Activated CD4-positive, alpha-beta T cell treated with anti-CD3 and anti-CD28 coated beads, Interleukin-2, amount 10 ng/mL, durations not matched to agents 7 days and 5 days (primary cell): ENCODE measurements around the gene IGFALS. TPM values are rescaled to one million over a fixed set of nuclear protein-coding genes. Genes with fewer than 3 reads are reported as not detected.
A peak's percentile ranks its signal among the peaks of the same experiment; 100 is the strongest.

Source experiments
- CTCF ChIA-PET: fragments of 350-600 bp; sonication (Branson Sonifier 250); formaldehyde crosslinking; loops from one replicate; lab custom pipeline; 2021; ENCODE audit warnings: antibody characterized with exemption; lab: Charles Lee
- POLR2A ChIA-PET: fragments of 350-600 bp; sonication (Branson Sonifier 250); formaldehyde crosslinking; loops from one replicate; lab custom pipeline; 2021; ENCODE audit warnings: antibody characterized with exemption; lab: Charles Lee
- DNase-seq: peaks from one replicate; pipeline ENCODE4 v3.0.0-alpha.2; 2020
- H3K27ac Mint-ChIP-seq: one replicate; pipeline ENCODE4 v1.8.0; 2021; ENCODE audit warnings: mild to moderate bottlenecking, moderate library complexity, mixed read lengths
- H3K27me3 Mint-ChIP-seq: one replicate; pipeline ENCODE4 v1.8.0; 2021; ENCODE audit warnings: mixed read lengths
- H3K36me3 Mint-ChIP-seq: one replicate; pipeline ENCODE4 v1.8.0; 2021; ENCODE audit warnings: low read depth, mixed read lengths
- H3K4me1 Mint-ChIP-seq: one replicate; pipeline ENCODE4 v1.8.0; 2021; ENCODE audit warnings: mixed read lengths
- H3K4me3 Mint-ChIP-seq: one replicate; pipeline ENCODE4 v1.8.0; 2021; ENCODE audit warnings: mild to moderate bottlenecking, moderate library complexity, mixed read lengths
- H3K9me3 Mint-ChIP-seq: one replicate; pipeline ENCODE4 v1.8.0; 2021; ENCODE audit warnings: mixed read lengths
- total RNA-seq, 2 experiments: library from RNA; stranded (reverse); gene quantifications; one replicate each; pipeline ENCODE4 v1.2.3, GENCODE V29; 2021

The IGFALS gene
- total RNA-seq, 2 experiments from 2014 or later: 0.15 TPM; not detected in 1

DNA sequence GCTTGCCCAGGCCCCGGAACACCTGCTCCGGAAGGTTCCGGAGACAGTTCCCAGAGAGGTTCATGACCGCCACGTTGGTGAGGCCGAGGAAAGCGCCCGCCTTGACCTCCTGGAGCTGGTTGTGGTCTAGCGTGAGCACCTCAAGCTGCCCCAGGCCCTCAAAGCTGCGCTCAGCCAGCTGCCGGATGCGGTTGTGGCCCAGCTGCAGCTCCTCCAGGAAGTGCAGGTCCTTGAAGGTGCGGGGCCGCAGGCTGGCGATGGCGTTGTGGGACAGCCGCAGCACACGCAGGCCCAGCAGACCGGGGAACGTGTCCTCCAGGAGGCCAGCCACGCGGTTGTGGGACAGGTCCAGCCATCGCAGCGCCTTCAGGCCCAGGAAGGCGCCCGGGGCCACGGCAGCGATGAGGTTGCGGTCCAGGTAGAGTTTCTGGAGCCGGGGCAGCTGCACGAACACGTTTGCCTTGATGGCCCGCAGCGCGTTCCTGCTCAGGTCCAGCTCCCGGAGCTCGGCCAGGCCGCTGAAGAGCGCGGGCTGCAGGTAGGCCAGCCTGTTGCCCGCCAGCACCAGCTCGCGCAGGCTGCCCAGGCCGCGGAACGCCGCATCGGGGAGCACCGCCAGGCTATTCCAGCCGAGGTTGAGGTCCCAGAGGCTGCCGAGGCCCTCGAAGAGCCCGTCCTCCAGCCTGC, 2.1 kb downstream of the IGFALS start:
- ChIA-PET POLR2A (no interaction called here), CTCF (interaction anchor here (1.5 kb wide), 1 partner anchor 9 kb away, joined by 6 read pairs; the partner anchor contains the start of genes NUBP2 and SPSB3)
- DNase-seq: no peak
- Mint-ChIP-seq H3K4me3 (no peak overlapping the region), H3K27ac (no peak overlapping the region), H3K4me1 (no peaks in the 10 kb centered on the region), H3K36me3 (peaks cover 4% of the 10 kb centered on the region), H3K9me3 (no peaks in the 10 kb centered on the region), H3K27me3 (no peaks in the 10 kb centered on the region)

DNA sequence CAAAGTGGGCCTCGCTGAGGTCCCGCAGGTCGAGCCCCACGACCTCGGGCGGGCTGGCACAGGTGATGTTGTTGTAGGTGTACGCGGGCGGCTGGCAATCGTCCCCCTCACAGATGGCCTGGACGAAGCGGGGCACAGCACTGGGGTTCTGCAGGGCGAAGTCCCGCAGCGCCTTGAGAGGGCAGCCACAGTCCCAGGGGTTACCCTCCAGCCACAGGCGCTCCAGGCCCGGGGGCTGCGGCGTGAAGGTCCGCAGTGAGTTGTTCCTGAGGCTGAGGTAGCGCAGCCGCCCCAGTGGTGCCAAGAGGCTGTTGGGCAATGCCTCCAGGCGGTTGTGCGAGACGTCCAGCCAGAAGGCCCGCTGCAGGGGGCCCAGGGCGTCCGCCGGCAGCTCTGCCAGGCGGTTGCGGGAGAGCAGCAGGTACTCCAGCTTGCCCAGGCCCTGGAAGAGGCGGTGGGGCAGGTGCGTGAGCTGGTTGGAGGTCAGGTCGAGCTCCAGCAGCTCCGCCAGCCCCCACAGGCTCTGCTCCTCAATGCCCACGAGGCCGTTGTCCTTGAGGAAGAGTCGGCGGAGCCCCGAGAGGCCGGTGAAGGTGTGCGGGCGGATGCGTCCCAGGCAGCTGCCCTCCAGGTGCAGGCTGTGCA, 2.8 kb downstream of the IGFALS start:
- no peaks in the 10 kb centered on the region for H3K4me1 Mint-ChIP-seq
- ChIA-PET POLR2A (no interaction called here), CTCF (interaction anchor here (1.5 kb wide), 1 partner anchor 8 kb away, joined by 6 read pairs; the partner anchor contains the start of genes NUBP2 and SPSB3)
- no peaks in the 10 kb centered on the region for H3K9me3 Mint-ChIP-seq
- no peak for DNase-seq
- no peaks in the 10 kb centered on the region for H3K27me3 Mint-ChIP-seq
- H3K27ac Mint-ChIP-seq: no peak overlapping the region
- H3K36me3 Mint-ChIP-seq: peaks cover 4% of the 10 kb centered on the region
- no peak overlapping the region for H3K4me3 Mint-ChIP-seq

DNA sequence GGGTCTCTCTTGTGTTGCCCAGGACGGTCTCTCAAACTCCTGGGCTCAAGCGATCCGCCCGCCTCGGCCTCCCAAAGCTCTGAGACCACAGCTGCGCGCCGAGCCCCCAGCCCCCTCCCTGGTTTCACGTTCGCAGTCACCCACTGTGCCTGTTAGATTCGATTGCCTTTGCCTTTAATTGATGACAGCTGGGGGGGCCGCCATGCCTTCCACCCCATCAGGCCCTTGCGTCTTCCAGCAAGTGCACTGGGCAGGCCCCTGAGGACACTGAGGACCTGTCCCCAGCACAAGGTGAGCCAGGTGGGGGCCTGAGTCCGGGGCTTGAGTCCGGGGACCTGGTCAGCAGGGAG, 3.3 kb downstream of the IGFALS start:
- Mint-ChIP-seq H3K27ac (no peak overlapping the region), H3K27me3 (no peaks in the 10 kb centered on the region), H3K36me3 (peaks cover 4% of the 10 kb centered on the region), H3K4me3 (no peak overlapping the region), H3K4me1 (no peaks in the 10 kb centered on the region), H3K9me3 (no peaks in the 10 kb centered on the region)
- CTCF ChIA-PET: no interaction called here
- POLR2A ChIA-PET: no interaction called here
- no peak for DNase-seq

DNA sequence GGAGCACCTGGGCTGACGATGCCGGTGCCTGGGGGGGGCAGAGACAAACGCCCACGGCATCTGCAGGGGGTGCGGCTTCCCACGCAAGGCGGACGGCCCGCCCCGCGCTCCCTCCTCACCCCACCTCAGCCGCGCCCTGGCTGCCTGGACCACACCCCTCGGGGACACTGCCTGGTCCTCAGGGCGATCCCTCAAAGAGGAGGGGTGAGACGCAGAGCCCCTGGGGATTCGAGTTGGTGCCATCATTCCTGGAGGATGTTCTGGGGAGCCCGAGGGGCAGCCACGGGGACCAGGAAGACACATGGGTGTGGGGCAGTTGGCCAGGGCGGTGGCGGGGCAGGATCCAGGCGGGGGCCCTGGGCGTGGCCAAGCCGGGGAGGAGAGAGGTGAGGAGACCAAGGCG, 3.9 kb downstream of the IGFALS start:
- CTCF ChIA-PET: no interaction called here
- no peak for DNase-seq
- Mint-ChIP-seq H3K27me3 (no peaks in the 10 kb centered on the region), H3K27ac (no peak overlapping the region), H3K36me3 (peaks cover 4% of the 10 kb centered on the region), H3K4me3 (no peak overlapping the region), H3K9me3 (no peaks in the 10 kb centered on the region), H3K4me1 (peaks cover 2% of the 10 kb centered on the region)
- POLR2A ChIA-PET: no interaction called here

DNA sequence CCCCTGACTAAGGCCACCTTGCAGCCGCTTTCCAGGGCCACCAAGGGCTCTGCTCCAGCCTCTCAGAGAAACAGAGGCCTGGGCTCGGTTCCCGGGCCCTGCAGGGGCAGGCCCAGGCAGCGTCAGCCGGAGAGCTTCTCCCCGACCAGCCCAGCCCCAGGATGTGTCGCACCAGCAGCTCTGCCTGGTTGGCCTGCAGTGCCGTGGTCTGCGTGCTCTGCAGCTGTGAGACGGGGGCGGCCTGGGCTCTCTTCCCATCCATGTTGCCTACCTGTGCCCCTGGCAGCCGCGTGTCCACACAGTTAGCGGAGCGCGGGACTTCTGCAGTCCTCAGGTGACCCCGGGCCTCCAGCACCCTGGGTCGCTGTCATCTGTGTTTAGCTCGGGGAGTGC, 4.8 kb downstream of the IGFALS start:
- Mint-ChIP-seq H3K36me3 (peaks cover 4% of the 10 kb centered on the region), H3K27ac (no peak overlapping the region), H3K4me3 (no peak overlapping the region), H3K9me3 (no peaks in the 10 kb centered on the region), H3K4me1 (peaks cover 8% of the 10 kb centered on the region), H3K27me3 (no peaks in the 10 kb centered on the region)
- DNase-seq: no peak
- ChIA-PET POLR2A (no interaction called here), CTCF (interaction anchor here (0.6 kb wide), 1 partner anchor 675 kb away, joined by 3 read pairs; no protein-coding TSS in a partner anchor)

DNA sequence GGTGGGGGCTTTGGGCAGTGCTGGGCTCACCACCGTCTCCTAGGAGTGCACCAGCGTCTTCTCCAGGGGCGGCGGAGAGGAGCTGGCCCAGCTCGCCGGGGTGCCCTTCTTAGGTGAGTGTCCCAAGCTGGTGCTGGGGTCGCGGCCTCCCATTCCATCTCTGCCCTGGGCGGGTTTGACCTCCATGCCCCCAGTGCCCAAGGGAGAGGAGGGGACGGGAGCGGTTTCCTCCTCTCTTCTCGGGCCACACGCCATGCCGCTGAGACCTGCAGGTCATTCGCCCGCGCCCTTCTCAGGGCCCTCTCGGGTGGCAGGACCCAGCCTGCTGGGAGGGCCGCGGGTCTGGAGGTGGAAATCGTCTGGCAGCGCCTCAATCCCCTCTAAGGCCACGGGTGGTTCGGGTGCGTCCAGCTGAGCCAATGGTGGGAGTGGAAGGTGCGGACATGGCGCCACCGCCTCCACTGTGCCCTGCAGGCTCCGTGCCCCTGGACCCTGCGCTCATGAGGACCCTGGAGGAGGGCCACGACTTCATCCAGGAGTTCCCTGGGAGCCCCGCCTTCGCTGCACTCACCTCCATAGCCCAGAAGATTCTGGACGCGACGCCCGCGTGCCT, 5.3 kb downstream of the IGFALS start:
- ChIA-PET CTCF (interaction anchor here (0.6 to 0.8 kb wide), 2 partner anchors 13 to 675 kb away, joined by 3 to 4 read pairs; no protein-coding TSS in a partner anchor), POLR2A (no interaction called here)
- H3K4me1 Mint-ChIP-seq: peaks cover 12% of the 10 kb centered on the region
- H3K27ac Mint-ChIP-seq: no peak overlapping the region
- no peaks in the 10 kb centered on the region for H3K9me3 Mint-ChIP-seq
- DNase-seq: no peak
- peaks cover 7% of the 10 kb centered on the region for H3K36me3 Mint-ChIP-seq
- H3K4me3 Mint-ChIP-seq: no peak overlapping the region
- H3K27me3 Mint-ChIP-seq: no peaks in the 10 kb centered on the region

DNA sequence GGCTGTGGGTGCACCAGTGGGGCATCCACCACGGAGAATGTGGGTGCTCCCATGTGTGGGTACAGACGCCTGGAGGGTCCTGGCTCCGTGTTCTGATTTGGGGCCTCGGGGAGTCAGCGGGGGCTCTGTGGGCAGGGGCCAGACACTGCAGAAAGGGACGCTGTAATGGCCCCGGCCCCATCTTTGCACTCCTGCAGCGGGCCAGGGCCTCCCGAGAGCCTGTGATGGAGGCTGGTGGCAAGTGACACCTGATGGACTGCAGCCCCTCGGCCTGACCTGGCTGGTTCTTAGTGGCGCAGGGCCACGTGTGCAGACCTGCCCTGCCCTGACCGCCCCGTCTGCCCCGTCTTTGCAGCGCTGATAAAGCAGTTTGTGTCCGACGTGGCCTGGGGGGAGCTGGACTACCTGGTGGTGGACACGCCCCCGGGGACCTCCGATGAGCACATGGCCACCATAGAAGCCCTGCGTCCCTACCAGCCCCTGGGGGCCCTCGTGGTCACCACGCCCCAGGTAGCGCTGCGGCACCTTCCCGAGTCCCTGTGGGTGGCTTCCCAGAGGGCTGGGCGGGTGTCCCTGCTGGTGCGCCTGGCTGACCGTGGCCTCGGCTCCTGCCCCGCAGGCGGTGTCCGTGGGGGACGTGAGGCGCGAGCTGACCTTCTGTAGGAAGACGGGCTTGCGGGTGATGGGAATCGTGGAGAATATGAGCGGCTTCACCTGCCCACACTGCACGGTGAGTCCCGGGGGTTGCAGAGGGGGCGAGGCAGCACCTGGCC, 6.0 kb downstream of the IGFALS start:
- Mint-ChIP-seq H3K9me3 (no peaks in the 10 kb centered on the region), H3K27me3 (no peaks in the 10 kb centered on the region), H3K4me1 (peaks cover 13% of the 10 kb centered on the region), H3K27ac (no peak overlapping the region), H3K4me3 (no peak overlapping the region), H3K36me3 (peaks cover 8% of the 10 kb centered on the region)
- ChIA-PET POLR2A (no interaction called here), CTCF (interaction anchor here (0.6 to 0.8 kb wide), 2 partner anchors 12 to 82 kb away, joined by 3 to 4 read pairs; no protein-coding TSS in a partner anchor)
- no peak for DNase-seq

GRCh38 chr16:1787056-1787321, 6.5 kb downstream of the IGFALS start:
- Mint-ChIP-seq H3K36me3 (peaks cover 8% of the 10 kb centered on the region), H3K27ac (no peak overlapping the region), H3K27me3 (no peaks in the 10 kb centered on the region), H3K4me3 (no peak overlapping the region), H3K4me1 (peaks cover 13% of the 10 kb centered on the region), H3K9me3 (no peaks in the 10 kb centered on the region)
- no peak for DNase-seq
- CTCF ChIA-PET: no interaction called here
- POLR2A ChIA-PET: no interaction called here

GRCh38 chr16:1786242-1787055, 7.1 kb downstream of the IGFALS start:
- Mint-ChIP-seq H3K27me3 (no peaks in the 10 kb centered on the region), H3K27ac (no peak overlapping the region), H3K4me3 (no peak overlapping the region), H3K9me3 (no peaks in the 10 kb centered on the region), H3K36me3 (peaks cover 10% of the 10 kb centered on the region), H3K4me1 (peaks cover 18% of the 10 kb centered on the region)
- DNase-seq: no peak
- ChIA-PET CTCF (no interaction called here), POLR2A (no interaction called here)

- H3K27me3 Mint-ChIP-seq: no peaks in the 10 kb centered on the region
- H3K27ac Mint-ChIP-seq: no peak overlapping the region
- H3K9me3 Mint-ChIP-seq: no peaks in the 10 kb centered on the region
- peaks cover 10% of the 10 kb centered on the region for H3K36me3 Mint-ChIP-seq
- CTCF ChIA-PET: no interaction called here
- DNase-seq: no peak
- peaks cover 25% of the 10 kb centered on the region for H3K4me1 Mint-ChIP-seq
- H3K4me3 Mint-ChIP-seq: no peak overlapping the region
- POLR2A ChIA-PET: no interaction called here
Measured at GRCh38 chr16:1785846-1786170, 7.7 kb downstream of the IGFALS start.

DNA sequence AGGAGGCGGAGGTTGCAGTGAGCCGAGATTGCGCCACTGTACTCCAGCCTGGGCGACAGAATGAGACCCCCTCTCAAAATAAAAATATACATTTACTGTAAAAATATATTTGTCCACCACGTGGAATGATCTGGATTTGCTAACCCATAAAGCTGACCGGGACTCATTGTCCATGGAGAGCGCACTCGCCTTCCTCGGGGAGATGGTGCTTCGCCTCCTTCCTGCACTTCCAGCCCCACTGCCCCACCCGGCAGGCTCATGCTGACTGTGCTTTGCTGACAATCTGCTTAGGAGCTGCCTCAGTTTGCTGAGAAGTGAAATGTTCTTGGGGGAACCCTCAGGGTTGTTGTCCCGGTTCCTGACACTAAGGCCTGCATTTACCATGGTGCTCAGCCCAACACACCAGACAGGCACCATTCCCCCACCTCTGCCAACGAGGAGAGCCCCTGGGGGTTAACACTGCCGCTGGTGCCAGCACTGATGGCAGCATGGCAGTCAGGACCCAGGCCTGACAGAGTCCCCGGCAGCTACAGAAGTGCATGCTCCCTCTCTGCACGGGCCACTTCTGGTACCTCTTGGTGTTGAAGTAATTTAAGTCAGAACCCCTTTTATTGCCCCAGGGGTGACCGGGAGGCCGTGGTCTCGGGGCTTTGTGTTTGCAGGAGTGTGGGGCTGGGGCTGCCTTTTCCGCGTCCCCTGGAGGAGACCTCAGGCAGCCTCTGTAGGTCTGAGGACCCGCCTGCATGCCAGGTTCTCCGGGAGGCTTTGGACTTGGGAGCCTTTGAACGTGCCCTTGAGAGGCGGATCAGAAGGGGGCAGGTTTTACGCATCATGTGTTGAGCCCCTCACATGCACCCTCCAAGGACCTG, 8.3 kb downstream of the IGFALS start:
- peaks cover 10% of the 10 kb centered on the region for H3K36me3 Mint-ChIP-seq
- no peaks in the 10 kb centered on the region for H3K27me3 Mint-ChIP-seq
- POLR2A ChIA-PET: no interaction called here
- CTCF ChIA-PET: interaction anchor here (0.6 kb wide), 1 partner anchor 11 kb away, joined by 5 read pairs; no protein-coding TSS in a partner anchor
- peak overlapping the region; percentile 37 for H3K27ac Mint-ChIP-seq
- peaks cover 25% of the 10 kb centered on the region for H3K4me1 Mint-ChIP-seq
- no peak for DNase-seq
- no peaks in the 10 kb centered on the region for H3K9me3 Mint-ChIP-seq
- H3K4me3 Mint-ChIP-seq: peak overlapping the region; percentile 20
